Stimulated activated CD8-positive, alpha-beta memory T cell treated with anti-CD3 and anti-CD28 coated beads, Interleukin-2, amount 100 ng/mL, for 48 hours (primary cell): ENCODE data around the gene LIMS3.
"Not testable (repeated sequence)": the region's sequence is repeated elsewhere in the genome, so short reads cannot be mapped to it uniquely, and the experiment has no call there.

ENCODE experiments used
- DNase-seq, 2 donors: peaks; one replicate each; pipeline ENCODE4 v3.0.0-alpha.2; 2020; ENCODE audit warnings: low read depth in 2 of 2

The LIMS3 gene, protein sequence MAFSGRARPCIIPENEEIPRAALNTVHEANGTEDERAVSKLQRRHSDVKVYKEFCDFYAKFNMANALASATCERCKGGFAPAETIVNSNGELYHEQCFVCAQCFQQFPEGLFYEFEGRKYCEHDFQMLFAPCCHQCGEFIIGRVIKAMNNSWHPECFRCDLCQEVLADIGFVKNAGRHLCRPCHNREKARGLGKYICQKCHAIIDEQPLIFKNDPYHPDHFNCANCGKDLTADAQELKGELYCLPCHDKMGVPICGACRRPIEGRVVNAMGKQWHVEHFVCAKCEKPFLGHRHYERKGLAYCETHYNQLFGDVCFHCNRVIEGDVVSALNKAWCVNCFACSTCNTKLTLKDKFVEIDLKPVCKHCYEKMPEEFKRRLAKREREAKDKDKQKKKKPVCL

DNA sequence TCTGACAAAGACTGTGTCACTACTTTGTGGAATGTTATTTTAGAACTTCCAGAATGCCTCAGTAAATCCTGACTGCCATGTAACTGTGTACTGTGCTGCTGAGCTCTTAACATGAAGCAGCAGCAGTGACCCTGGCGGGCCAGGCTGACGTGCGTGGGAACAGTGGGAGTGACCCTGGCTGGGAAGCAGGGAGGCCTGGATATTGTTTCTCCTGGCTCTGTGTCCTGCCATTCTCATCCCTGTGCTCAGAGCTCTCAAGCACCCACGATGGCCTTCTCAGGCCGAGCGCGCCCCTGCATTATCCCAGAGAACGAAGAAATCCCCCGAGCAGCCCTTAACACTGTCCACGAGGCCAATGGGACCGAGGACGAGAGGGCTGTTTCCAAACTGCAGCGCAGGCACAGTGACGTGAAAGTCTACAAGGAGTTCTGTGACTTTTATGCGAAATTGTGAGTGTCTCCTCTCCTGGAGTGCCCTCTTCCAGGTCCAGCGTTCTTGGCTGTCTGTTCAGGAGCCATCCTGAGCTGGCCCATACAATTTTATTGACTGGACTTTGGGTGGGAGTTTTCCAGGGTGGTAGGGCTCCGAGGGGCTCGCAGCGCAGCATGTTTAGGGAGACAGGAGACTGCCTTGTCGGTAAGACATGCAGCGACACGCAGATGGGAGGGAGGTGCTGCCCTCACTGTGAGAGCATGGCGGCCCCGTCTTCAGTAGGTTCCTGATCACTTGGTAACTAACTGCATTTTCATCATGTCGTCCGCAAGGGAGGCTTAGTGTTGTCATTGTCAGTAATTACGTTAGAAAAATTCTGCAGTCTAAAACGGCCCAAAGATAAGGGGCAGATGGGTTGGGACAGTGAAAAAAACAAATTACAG lies at the start of gene LIMS3:
Gene LIMS3 (plus strand): TSS at position 227 of the 875 bp plus-strand sequence. CDS start 41 bp downstream, at position 268.
- DNase-seq: not testable (repeated sequence)

GRCh38 chr2:109871129-109871751 lies 27.2 kb upstream of the LIMS3 start:
- DNase-seq: not testable (repeated sequence)

- DNase-seq: not testable (repeated sequence)
Observed at GRCh38 chr2:109876625-109877024, 21.9 kb upstream of the LIMS3 start.

DNA sequence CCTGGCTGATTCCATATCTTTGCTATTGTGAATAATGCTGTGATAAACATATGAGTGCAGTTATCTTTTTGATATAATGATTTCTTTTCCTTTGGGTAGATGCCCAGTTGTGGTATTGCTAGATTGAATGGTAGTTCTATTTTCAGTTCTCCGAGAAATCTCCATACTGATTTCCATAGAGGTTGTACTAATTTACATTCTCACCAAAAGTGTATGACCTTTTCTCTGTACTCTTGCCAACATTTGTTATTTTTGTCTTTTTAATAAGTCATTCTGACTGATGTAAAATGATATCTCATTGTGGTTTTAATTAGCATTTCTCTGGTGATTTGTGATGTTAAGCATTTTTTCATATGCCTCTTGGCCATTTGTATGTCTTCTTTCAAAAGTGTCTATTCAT lies 16.4 kb upstream of the LIMS3 start:
- DNase-seq: not testable (repeated sequence)

GRCh38 chr2:109888414-109888813 lies 10.1 kb upstream of the LIMS3 start:
- DNase-seq: not testable (repeated sequence)

DNA sequence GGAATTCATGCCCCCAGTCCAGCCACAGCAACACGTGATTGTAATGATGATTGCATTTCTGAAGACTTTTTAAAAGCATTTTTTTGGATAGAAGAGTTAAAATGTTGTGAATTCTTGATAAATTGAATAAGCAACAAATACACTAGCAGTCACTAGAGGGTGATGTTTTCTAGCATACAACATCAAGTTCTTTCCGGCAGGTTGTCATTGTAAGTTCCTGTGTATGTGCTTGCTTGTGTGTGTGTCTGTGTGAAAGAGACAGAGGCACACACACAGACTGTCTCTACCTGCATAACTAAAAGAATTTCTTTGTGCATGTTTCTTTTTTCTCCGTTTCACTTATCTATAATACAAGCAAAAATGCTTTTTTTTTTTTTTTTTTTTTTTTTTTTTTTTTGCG lies 8.6 kb upstream of the LIMS3 start:
- DNase-seq: not testable (repeated sequence)

DNA sequence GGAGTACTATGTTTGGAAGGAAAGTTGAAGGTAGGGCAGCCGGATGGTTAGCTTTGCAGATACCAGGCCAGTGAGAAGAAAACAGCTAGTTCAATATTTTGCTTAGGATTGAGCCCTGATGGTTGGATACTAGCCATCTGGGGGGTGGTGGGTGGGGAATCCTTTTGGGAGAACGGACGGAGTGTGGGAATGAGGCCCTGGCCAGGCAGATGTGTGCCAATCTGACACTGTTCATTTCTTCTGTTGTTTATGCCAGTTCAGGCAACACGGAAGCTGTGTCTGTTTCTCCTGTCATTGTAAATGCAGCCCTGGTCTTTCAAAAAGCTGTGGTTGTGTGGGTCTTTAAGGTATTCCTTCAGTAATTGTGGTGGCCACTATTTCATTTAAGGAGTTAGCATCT lies 7.5 kb upstream of the LIMS3 start:
- not testable (repeated sequence) for DNase-seq

DNA sequence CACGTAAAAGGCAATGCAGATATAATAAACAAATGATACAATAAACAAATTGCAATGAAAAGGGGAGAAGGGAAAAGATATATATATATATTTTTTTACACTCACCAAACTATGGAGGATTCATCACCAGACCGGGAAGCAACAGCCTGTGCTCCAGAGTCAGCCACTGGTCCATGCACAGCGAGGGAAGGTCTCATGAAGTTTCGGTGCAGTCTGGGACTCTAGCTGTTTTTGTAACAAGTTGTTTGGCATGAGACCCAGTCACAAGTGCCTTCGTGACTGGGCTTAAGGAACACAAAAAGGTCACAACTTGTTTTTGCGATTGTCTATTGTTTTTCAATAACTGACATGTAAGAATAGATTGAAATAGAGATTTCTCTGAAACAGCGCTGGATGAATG lies 4.8 kb upstream of the LIMS3 start:
- not testable (repeated sequence) for DNase-seq

DNA sequence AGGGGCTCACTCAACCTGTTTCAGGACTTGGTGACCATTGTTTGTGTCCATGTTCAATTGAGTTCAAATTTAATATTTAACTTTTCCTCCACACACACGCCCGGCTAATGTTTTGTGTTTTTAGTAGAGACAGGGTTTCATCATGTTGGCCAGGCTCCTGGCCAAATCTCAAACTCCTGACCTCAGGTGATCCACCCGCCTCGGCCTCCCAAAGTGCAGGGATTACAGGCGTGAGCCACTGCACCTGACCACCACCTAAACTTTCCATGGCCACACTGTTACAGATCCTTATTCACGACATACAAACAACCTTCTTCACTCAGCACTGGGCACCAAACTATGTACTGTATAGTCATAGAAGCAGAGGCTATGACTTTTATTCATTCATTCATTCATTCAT lies 4.3 kb upstream of the LIMS3 start:
- DNase-seq: not testable (repeated sequence)

DNA sequence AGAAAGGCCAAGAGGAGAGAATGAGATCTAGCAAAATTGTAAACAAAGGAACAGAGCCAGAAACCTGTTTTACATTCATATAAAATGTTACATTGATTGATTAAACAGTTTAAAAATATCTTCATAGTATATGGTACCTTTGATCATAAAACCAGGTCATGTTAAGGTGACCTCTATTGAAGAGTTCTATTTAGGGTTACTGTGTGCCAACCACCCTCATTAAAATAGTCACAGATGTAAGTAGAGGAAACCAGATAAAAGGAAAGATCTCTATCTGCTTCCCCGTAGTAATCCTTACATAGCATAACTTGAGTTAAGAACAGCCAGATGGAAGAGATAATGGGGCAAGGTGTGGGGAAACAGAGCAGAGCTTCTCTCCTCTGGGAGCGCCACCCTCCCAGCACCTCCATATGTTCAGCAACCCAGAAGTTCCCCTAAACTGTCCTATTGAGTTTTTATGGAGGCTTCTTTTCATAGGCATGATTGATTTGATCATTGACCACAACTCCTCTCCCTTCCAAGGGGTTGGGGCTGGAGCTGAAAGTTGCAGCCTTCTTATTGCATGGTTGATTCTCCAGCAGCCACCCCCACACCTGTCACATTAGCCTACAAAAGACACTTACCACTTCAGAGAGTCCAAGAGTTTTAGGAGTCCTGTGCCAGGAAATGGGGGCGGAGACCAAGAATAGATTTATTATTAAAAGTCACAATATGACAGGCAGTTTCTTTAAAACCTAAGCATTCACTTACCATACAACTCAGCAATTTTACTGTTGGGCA lies 3.2 kb upstream of the LIMS3 start:
- not testable (repeated sequence) for DNase-seq

GRCh38 chr2:109896212-109896611 lies 2.3 kb upstream of the LIMS3 start:
- DNase-seq: not testable (repeated sequence)

DNA sequence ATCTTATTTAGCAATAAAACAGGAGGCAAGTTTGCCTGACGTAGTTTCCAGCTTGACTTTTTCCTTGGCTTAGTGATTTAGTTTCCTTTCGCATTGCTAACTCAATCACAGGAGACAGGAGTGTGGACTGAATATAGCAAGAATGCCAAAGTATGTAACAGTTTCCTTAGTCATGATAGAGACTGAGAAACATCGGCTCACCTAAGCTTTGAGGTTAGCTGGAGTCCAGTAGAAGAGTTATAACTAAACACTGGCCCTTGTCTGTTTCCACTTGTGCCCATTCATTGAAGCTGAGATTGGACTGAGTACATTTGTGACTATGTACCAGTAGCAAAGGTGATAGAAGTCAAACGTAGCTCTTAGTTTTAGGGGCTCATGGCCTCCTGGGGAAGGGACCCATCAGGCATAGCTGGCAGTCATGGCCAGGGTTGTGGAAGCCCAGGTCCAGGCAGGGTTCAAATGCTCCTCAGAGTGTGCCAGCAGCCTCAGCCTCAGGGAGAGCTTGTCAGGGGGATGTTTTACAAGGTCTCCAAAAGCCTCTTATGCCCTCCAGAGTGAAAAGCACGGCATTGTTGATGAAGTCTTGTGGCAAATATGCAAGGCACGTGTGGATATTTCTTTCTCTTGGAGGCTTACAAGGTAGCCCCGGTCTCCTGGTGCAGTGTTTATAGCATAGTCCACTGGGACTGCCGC lies 573 bp upstream of the LIMS3 start:
- DNase-seq: not testable (repeated sequence)

- not testable (repeated sequence) for DNase-seq
Observed at GRCh38 chr2:109905796-109906195, 7.3 kb downstream of the LIMS3 start.

GRCh38 chr2:109908626-109909025 lies 10.1 kb downstream of the LIMS3 start:
- not testable (repeated sequence) for DNase-seq

GRCh38 chr2:109910789-109911188 lies 12.3 kb downstream of the LIMS3 start:
- not testable (repeated sequence) for DNase-seq

GRCh38 chr2:109913911-109914310 lies 15.4 kb downstream of the LIMS3 start:
- not testable (repeated sequence) for DNase-seq

DNA sequence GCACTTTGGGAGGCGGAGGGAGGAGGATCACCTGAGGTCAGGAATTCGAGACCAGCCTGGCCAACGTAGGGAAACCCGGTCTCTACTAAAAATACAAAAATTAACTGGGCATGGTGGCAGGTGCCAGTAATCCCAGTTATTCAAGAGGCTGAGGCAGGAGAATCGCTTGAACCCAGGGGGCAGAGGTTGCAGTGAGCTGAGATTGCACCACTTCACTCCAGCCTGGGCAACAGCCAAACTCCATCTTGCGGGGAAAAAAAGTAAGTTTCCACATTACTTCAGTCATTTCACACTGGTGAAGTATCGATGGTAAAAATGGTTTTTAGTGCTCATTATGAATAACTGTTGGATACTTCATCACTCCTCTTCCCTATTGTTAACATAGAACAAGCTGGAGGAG lies 16.1 kb downstream of the LIMS3 start:
- not testable (repeated sequence) for DNase-seq

- not testable (repeated sequence) for DNase-seq
Observed at GRCh38 chr2:109915830-109916229, 17.3 kb downstream of the LIMS3 start.

DNA sequence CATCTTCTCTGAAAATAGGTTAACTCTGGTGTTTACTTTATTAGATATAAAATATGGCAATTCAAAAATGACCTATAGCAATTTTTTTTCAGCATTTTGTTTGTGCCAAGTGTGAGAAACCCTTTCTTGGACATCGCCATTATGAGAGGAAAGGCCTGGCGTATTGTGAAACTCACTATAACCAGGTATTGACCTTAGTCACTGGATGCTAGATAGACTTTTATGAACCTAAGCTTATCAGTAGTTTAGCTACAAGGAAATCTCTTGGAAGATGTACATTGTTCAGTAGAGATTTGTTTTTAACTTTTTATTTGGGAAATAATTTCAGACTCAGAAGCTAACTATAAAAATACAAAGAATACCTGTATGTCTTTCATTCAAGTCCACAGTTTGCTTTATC lies 21.7 kb downstream of the LIMS3 start:
- DNase-seq: not testable (repeated sequence)

DNA sequence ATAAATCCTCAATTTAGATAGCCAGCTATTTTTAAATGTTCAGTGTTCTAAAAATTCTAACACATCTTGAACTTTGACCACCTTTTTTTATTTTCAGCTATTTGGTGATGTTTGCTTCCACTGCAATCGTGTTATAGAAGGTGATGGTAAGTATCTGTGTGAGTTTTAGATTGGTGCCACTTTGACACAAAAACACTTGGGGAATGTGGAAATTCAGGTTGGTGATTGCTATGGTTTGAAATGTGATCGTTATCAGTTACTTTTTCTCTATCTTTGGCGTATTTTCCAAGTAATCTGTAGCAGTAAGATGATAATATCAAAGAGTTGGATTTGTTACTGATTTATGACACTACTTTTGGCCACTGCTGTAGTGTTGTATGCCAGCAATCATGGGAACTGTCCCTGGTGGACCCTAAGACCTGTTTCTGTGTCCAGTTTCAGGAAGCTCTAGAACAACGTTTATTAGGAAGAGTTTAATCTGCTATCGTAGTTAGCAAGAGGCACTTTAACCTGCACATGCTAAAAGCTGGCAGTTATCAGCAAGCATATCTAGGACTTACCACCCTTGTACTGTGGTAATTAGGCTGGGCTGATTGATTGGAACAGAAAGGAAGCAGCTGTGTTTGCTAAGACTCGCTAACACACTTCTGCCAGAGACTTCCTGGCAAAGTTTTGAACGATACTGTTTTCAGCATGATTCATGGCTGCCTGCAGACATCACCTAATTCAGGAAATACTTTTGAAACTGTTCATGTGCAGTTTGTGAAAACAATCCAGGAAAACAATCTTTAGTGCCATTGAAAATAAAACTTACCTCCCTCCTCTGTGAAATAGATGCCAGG lies 23.3 kb downstream of the LIMS3 start:
- DNase-seq: not testable (repeated sequence)
